ENCODE results near the gene PET100. TPM values are rescaled to one million over a fixed set of nuclear protein-coding genes. Genes with fewer than 3 reads are reported as not detected.
"Not testable (repeated sequence)": the region's sequence is repeated elsewhere in the genome, so short reads cannot be mapped to it uniquely, and the experiment has no call there.

The PET100 gene
- total RNA-seq, 1 donor = 7.1 TPM

DNA sequence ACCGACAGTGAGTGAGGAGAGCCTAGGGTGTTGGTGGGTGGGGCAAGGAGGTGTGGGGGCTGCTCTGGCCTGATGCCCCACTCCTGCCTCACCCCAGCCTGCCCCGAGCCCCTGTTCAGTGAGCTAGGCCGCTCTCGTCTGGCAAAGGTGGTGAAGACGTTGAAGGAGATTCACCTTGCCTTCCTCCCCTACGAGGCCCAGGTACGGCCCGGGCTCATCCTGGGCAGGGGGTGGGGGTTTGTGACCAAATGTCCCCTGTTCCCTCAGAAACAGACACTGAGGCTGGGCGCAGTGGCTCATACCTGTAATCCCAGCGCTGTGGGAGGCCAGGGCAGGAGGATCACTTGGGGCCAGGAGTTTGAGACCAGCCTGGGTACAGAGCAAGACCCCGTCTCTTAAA lies 11.2 kb downstream of the PET100 start:
- H3K4me3 ChIP-seq (ENCODE audit: low read depth, low read length) = no peak overlapping the region
- no peak for DNase-seq (ENCODE audit: low read depth)
- TF ChIP-seq, protein P1, sequence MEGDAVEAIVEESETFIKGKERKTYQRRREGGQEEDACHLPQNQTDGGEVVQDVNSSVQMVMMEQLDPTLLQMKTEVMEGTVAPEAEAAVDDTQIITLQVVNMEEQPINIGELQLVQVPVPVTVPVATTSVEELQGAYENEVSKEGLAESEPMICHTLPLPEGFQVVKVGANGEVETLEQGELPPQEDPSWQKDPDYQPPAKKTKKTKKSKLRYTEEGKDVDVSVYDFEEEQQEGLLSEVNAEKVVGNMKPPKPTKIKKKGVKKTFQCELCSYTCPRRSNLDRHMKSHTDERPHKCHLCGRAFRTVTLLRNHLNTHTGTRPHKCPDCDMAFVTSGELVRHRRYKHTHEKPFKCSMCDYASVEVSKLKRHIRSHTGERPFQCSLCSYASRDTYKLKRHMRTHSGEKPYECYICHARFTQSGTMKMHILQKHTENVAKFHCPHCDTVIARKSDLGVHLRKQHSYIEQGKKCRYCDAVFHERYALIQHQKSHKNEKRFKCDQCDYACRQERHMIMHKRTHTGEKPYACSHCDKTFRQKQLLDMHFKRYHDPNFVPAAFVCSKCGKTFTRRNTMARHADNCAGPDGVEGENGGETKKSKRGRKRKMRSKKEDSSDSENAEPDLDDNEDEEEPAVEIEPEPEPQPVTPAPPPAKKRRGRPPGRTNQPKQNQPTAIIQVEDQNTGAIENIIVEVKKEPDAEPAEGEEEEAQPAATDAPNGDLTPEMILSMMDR (IDR thresholded peaks at IDR 0.05; ENCODE audit: insufficient read depth, low read length) = no peak

DNA sequence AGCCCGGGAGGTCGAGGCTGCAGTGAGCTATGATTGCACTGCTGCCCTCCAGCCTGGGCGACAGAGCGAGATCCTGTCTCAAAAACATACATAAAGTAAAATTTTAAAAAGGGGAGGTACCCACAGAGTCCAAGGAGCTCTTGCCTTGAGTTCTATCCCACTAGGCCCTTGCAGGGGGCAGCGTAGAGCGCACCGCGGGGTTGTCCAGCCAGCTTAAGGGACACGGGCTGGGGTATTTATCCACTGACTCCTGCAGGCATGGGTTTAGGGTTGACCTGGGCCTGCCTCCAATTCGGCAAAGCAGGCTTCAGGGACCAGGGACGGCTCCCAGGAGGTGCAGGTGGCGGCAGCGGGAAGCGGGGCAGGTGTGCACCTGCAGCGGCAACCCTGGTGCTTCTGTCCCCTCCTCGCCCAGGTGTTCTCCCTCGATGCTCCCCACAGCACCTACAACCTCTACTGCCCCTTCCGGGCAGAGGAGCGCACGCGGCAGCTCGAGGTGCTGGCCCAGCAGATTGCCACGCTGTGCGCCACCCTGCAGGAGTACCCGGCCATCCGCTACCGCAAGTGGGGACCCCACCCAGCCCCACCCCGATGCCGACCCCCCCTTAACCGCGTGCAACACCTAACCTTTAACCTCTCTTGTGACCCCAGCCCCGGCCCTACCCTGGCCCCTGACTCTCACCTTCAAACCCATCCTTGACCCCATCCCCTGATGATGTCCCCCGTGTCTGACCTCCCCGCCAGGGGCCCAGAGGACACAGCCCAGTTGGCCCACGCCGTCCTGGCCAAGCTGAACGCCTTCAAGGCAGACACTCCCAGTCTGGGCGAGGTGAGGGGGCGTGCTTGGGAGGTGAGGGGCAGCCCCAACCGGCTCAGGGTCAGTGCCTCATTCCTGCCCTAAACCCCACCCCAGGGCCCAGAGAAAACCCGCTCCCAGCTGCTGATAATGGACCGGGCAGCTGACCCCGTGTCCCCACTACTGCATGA lies 12.0 kb downstream of the PET100 start:
- no peak overlapping the region for H3K4me3 ChIP-seq (ENCODE audit: low read depth, low read length)
- no peak for DNase-seq (ENCODE audit: low read depth)
- TF ChIP-seq, protein P1 (IDR thresholded peaks at IDR 0.05; ENCODE audit: insufficient read depth, low read length) = no peak

DNA sequence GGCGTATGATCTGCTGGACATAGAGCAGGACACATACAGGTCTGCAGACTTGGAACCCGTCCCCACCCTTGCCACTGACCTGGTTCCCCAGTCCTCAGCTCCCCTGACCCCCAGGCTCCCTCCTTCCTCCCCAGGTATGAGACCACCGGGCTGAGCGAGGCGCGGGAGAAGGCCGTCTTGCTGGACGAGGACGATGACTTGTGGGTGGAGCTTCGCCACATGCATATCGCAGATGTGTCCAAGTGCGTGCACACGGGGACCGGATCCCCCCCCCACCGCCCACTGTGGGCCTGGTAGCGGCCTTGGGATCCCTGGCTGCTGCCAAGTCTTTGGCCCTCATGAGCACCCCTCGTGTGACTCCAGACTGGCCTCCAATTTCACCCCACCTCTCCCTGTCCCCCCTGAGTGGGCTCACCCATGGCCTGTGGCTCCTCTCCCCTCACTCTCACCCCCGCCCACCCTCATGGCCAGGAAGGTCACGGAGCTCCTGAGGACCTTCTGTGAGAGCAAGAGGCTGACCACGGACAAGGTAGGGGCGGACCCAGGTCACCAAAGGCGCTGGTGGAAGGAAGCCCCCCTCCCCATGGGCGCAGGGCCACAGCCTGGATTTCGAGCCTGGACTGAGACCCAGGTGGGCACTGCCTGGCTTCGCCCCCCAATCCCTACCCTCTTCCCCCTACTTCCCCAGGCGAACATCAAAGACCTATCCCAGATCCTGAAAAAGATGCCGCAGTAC lies 12.9 kb downstream of the PET100 start:
- H3K4me3 ChIP-seq (ENCODE audit: low read depth, low read length) = no peak overlapping the region
- DNase-seq (ENCODE audit: low read depth) = no peak
- TF ChIP-seq, protein P1 (IDR thresholded peaks at IDR 0.05; ENCODE audit: insufficient read depth, low read length) = no peak

DNA sequence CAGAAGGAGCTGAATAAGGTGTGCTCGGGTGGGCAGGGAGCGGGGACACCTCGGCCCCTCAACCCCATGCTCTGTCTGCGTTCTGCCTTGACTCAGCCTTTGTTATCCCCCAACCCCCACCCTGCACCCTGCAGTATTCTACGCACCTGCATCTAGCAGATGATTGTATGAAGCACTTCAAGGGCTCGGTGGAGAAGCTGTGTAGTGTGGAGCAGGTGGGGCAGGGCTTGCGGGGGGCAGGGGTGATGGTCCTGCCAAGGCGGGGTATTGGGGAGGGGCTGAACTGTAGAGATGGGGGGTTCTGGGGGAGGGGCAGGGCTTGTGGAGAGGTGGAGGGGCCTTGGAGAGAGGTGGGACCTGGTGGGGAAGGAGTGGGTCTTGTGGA lies 13.4 kb downstream of the PET100 start:
- no peak overlapping the region for H3K4me3 ChIP-seq (ENCODE audit: low read depth, low read length)
- TF ChIP-seq, protein P1 (IDR thresholded peaks at IDR 0.05; ENCODE audit: insufficient read depth, low read length) = no peak
- no peak for DNase-seq (ENCODE audit: low read depth)

DNA sequence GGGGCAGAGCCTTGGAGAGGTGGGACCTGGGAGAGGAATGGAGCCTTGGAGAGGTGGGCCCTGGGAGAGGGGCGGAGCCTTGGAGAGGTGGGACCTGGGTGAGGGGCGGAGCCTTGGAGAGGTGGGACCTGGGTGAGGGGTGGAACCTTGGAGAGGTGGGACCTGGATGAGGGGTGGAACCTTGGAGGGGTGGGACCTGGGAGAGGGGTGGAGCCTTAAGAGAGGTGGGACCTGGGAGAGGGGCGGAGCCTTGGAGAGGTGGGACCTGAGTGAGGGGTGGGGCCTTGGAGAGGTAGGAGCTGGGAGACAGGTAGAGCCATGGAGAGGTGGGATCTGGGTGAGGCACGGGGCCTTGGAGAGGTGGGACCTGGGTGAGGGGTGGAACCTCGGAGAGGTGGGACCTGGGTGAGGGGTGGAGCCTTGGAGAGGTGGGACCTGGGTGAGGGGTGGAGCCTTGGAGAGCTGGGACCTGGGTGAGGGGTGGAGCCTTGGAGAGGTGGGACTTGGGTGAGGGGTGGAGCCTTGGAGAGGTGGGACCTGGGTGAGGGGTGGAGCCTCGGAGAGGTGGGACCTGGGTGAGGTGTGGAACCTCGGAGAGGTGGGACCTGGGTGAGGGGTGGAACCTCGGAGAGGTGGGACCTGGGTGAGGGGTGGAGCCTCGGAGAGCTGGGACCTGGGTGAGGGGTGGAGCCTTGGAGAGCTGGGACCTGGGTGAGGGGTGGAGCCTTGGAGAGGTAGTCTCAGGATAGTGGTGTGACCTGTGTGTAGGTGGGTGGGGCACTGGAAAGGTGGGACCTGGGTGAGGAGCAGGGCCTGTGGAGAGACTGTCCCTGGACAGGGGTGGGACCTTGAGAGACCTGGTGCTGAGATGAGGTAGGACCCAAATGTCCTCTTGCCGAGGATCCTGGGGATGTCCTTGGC lies 14.3 kb downstream of the PET100 start:
- DNase-seq (ENCODE audit: low read depth); H3K4me3 ChIP-seq (ENCODE audit: low read depth, low read length): not testable (repeated sequence)

DNA sequence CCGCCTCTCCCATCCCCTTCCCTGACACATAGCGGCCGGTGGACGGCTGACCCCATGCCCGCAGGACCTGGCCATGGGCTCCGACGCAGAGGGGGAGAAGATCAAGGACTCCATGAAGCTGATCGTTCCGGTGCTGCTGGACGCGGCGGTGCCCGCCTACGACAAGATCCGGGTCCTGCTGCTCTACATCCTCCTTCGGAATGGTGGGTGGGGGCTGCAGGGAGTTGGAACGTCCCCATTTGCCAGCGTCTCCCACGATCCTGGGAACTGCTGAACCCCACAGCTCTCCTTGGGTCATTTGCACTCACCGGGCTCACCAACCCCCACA lies 14.9 kb downstream of the PET100 start:
- no peak overlapping the region for H3K4me3 ChIP-seq (ENCODE audit: low read depth, low read length)
- no peak for DNase-seq (ENCODE audit: low read depth)
- TF ChIP-seq, protein P1 (IDR thresholded peaks at IDR 0.05; ENCODE audit: insufficient read depth, low read length) = no peak
